Measurements from ENCODE around the gene ZNF362.

- TF ChIP-seq CTCF (conservative IDR thresholded peaks at IDR 0.05; ENCODE audit: low read depth in 2 of 2) = no peak
- TF ChIP-seq EZH2 (IDR thresholded peaks at IDR 0.05; ENCODE audit: low read depth, unreplicated experiment) = no peak
- no peak for TF ChIP-seq EZH2phosphoT487 (IDR thresholded peaks at IDR 0.05; ENCODE audit: unreplicated experiment)
Observed at GRCh38 chr1:33305016-33305415, 48.7 kb downstream of the ZNF362 start.
